Right lobe of liver (tissue), 6 donors: Measurements from ENCODE around the gene MAP4K3. TPM values are rescaled to one million over a fixed set of nuclear protein-coding genes. Genes with fewer than 3 reads are reported as not detected.
"Not testable (repeated sequence)": the region's sequence is repeated elsewhere in the genome, so short reads cannot be mapped to it uniquely, and the experiment has no call there.

Source experiments
- ATAC-seq, 4 donors: fragments of 200-7000 bp; cut with Tn5 transposase; one replicate each; pipeline ENCODE4 v1.9.1; 2020; ENCODE audit warnings: mild to moderate bottlenecking in 4 of 4, moderate library complexity in 4 of 4
- DNase-seq, 3 donors: peaks; one replicate each; pipeline ENCODE4 v3.0.0-alpha.2; 2020
- H3K27ac ChIP-seq, 3 donors: fragments of 200-600 bp; one replicate each; pipeline ENCODE4 v1.8.0; 2022
- H3K27me3 ChIP-seq, 2 donors: fragments of 200-600 bp; one replicate each; pipeline ENCODE4 v1.8.0; 2022
- H3K36me3 ChIP-seq, 4 donors: fragments of 200-600 bp; sonication (generic) in 1 of 4; one replicate each; pipeline versions ENCODE4 v1.5.1 to v1.8.0; 2017 to 2022; ENCODE audit warnings: control low read depth in 1 of 4
- H3K4me1 ChIP-seq, 4 donors: fragments of 200-600 bp; sonication (generic) in 1 of 4; one replicate each; pipeline versions ENCODE4 v1.5.1 to v1.8.0; 2017 to 2022; ENCODE audit warnings: control low read depth in 1 of 4
- H3K4me3 ChIP-seq, 3 donors: fragments of 200-600 bp; one replicate each; pipeline ENCODE4 v1.8.0; 2022
- H3K9me3 ChIP-seq, 4 donors: fragments of 200-600 bp; sonication (generic) in 1 of 4; one replicate each; pipeline versions ENCODE4 v1.5.1 to v1.8.0; 2017 to 2022; ENCODE audit warnings: control low read depth in 1 of 4
- CTCF ChIP-seq, 4 donors: fragments of 200-600 bp in 3 of 4; fragments of 450-650 bp in 1 of 4; IDR thresholded peaks; one replicate each; pipeline versions ENCODE4 v1.5.1 to v1.8.0; 2016 to 2022; ENCODE audit warnings: antibody characterized with exemption in 4 of 4, mild to moderate bottlenecking in 2 of 4
- POLR2A ChIP-seq: fragments of 450-650 bp; IDR thresholded peaks from one replicate; pipeline ENCODE4 v1.6.1; 2017; ENCODE audit warnings: antibody characterized with exemption, mild to moderate bottlenecking
- WGBS: methylation state at CpG from one replicate; pipeline ENCODE4 v1.1.6; 2018; ENCODE audit warnings: low coverage, low lambda C conversion rate; ENCODE audit not compliant: insufficient coverage; ENCODE audit errors: missing lambda C conversion rate; 5-methylcytosine and 5-hydroxymethylcytosine counted together
- intact Hi-C, 2 donors: fragments of 100-400 bp; cut with DNase I; formaldehyde crosslinking; loops; one replicate each; pipeline versions ENCODE4 v1.11.2 to v1.14.1; 2022
- total RNA-seq, 6 experiments: library from RNA; depleted of rRNA in 2 of 6; stranded (reverse); fragments of >200 nt in 2 of 6; fragmentation: NEBNext Ultra II Directional in 3 of 6; extraction: Animal tissue kit (Norgen Biotek cat#: 25700) in 3 of 6; gene quantifications; one replicate each; pipeline versions ENCODE4 v1.1.0 to v1.2.4, GENCODE V29; 2016 to 2023
- donor health status: DM: no; HTN: yes; CAD: no.
- donor health status: DM: no; HTN: no; CAD: no.
- donor health status: DM: no; HTN: no; CAD: no.
- donor health status: DM: no; HTN: yes; CAD: no.
- donor health status: DM: no; HTN: yes; CAD: no.

Gene MAP4K3
- total RNA-seq, 6 experiments from 2014 or later = 14.5 to 24.8 (median 17.1) TPM

- Histone ChIP-seq H3K36me3 (no peaks in the 10 kb centered on the region), H3K9me3 (no peaks in the 10 kb centered on the region), H3K27me3 (no peaks in the 10 kb centered on the region), H3K27ac (no peak overlapping the region), H3K4me3 (no peak overlapping the region), H3K4me1 (no peaks in the 10 kb centered on the region)
- intact Hi-C loops = no loop called here
- DNase-seq (no peak), ATAC-seq (no peak)
- TF ChIP-seq CTCF (IDR thresholded peaks at IDR 0.05) = no peak
- TF ChIP-seq POLR2A = no peak
- WGBS = 96% methylated on average over 2 of the region's 2 CpGs
Observed at GRCh38 chr2:39370101-39370500, 67.0 kb downstream of the MAP4K3 start.

- H3K9me3 ChIP-seq = no peaks in the 10 kb centered on the region
- H3K27me3 ChIP-seq = no peaks in the 10 kb centered on the region
- H3K36me3 ChIP-seq = no peaks in the 10 kb centered on the region
- H3K4me1 ChIP-seq = no peaks in the 10 kb centered on the region
- TF ChIP-seq POLR2A = no peak
- TF ChIP-seq CTCF (IDR thresholded peaks at IDR 0.05) = no peak
- no peak overlapping the region for H3K27ac ChIP-seq
- DNase-seq (no peak), ATAC-seq (no peak)
- intact Hi-C loops = no loop called here
- no peak overlapping the region for H3K4me3 ChIP-seq
- WGBS = 71% methylated on average over 3 of the region's 3 CpGs
Observed at GRCh38 chr2:39368846-39369245, 68.2 kb downstream of the MAP4K3 start.

- WGBS = 83% methylated on average over 3 of the region's 3 CpGs
Observed at GRCh38 chr2:39368376-39368775, 68.7 kb downstream of the MAP4K3 start.

GRCh38 chr2:39362595-39362994 is 74.5 kb downstream of the MAP4K3 start:
- DNase-seq (no peak), ATAC-seq (no peak)
- Histone ChIP-seq H3K27ac (no peak overlapping the region), H3K4me1 (no peaks in the 10 kb centered on the region), H3K27me3 (no peaks in the 10 kb centered on the region), H3K9me3 (no peaks in the 10 kb centered on the region), H3K36me3 (no peaks in the 10 kb centered on the region), H3K4me3 (no peak overlapping the region)
- TF ChIP-seq POLR2A (no peak), CTCF (IDR thresholded peaks at IDR 0.05) (no peak)
- intact Hi-C loops = no loop called here
- 96% methylated on average over 4 of the region's 4 CpGs for WGBS

More at GRCh38 chr2:39368376-39368775, 68.7 kb downstream of the MAP4K3 start:
- DNase-seq (no peak), ATAC-seq (no peak)
- H3K4me3 ChIP-seq = no peak overlapping the region
- no peak overlapping the region for H3K27ac ChIP-seq
- H3K4me1 ChIP-seq = no peaks in the 10 kb centered on the region
- no peaks in the 10 kb centered on the region for H3K9me3 ChIP-seq
- TF ChIP-seq CTCF (IDR thresholded peaks at IDR 0.05) = no peak
- no peak for TF ChIP-seq POLR2A
- H3K36me3 ChIP-seq = no peaks in the 10 kb centered on the region
- intact Hi-C loops = no loop called here
- H3K27me3 ChIP-seq = no peaks in the 10 kb centered on the region

- Histone ChIP-seq H3K36me3 (no peaks in the 10 kb centered on the region), H3K27ac (no peak overlapping the region), H3K9me3 (no peaks in the 10 kb centered on the region), H3K27me3 (no peaks in the 10 kb centered on the region), H3K4me3 (no peak overlapping the region), H3K4me1 (no peaks in the 10 kb centered on the region)
- DNase-seq (no peak), ATAC-seq (no peak)
- intact Hi-C loops = no loop called here
- no peak for TF ChIP-seq CTCF (IDR thresholded peaks at IDR 0.05)
- no peak for TF ChIP-seq POLR2A
Observed at GRCh38 chr2:39361511-39361910, 75.6 kb downstream of the MAP4K3 start.

GRCh38 chr2:39360342-39360741 is 76.7 kb downstream of the MAP4K3 start:
- DNase-seq, H3K4me1 ChIP-seq, H3K27ac ChIP-seq, H3K36me3 ChIP-seq, ATAC-seq, H3K9me3 ChIP-seq, intact Hi-C loops, H3K27me3 ChIP-seq, H3K4me3 ChIP-seq: not testable (repeated sequence)
- WGBS = 95% methylated on average over 2 of the region's 2 CpGs
